NCI-H1436 (cell line): ENCODE data around the gene SCYGR4.

Experiments used
- DNase-seq: peaks from one replicate; lab custom pipeline; 2025; lab: John Stamatoyannopoulos, UW

Gene SCYGR4

GRCh38 chr2:227614246-227614645, 3.1 kb upstream of the SCYGR4 start:
- DNase-seq = no peak

- DNase-seq = no peak
Observed at GRCh38 chr2:227614740-227615139, 2.6 kb upstream of the SCYGR4 start, which contains the start of gene SCYGR3. Gene SCYGR3, minus strand, starts transcription at chr2:227614840. Its CDS starts 0 bp downstream, at chr2:227614840.

- no peak for DNase-seq
Observed at GRCh38 chr2:227615181-227615580, 2.1 kb upstream of the SCYGR4 start.

GRCh38 chr2:227615906-227616305, 1.4 kb upstream of the SCYGR4 start:
- no peak for DNase-seq

- DNase-seq = no peak
Observed at GRCh38 chr2:227616631-227617030, 667 bp upstream of the SCYGR4 start.

- DNase-seq = no peak
Observed at GRCh38 chr2:227623226-227623625, 5.9 kb downstream of the SCYGR4 start.

- no peak for DNase-seq
Observed at GRCh38 chr2:227625420-227625819, 8.1 kb downstream of the SCYGR4 start.

- no peak for DNase-seq
Observed at GRCh38 chr2:227626580-227627151, 9.4 kb downstream of the SCYGR4 start.

GRCh38 chr2:227627769-227628168, 10.5 kb downstream of the SCYGR4 start:
- no peak for DNase-seq

- DNase-seq = no peak
Observed at GRCh38 chr2:227629435-227629834, 12.1 kb downstream of the SCYGR4 start.

GRCh38 chr2:227630322-227630721, 13.0 kb downstream of the SCYGR4 start:
- no peak for DNase-seq

GRCh38 chr2:227632827-227633226, 15.5 kb downstream of the SCYGR4 start:
- no peak for DNase-seq

- no peak for DNase-seq
Observed at GRCh38 chr2:227634201-227634600, 16.9 kb downstream of the SCYGR4 start.

- no peak for DNase-seq
Observed at GRCh38 chr2:227642656-227643055, 25.4 kb downstream of the SCYGR4 start.

GRCh38 chr2:227643990-227644551, 26.8 kb downstream of the SCYGR4 start:
- DNase-seq = no peak

- DNase-seq = no peak
Observed at GRCh38 chr2:227653419-227653818, 36.1 kb downstream of the SCYGR4 start.

- no peak for DNase-seq
Observed at GRCh38 chr2:227654426-227654825, 37.1 kb downstream of the SCYGR4 start.

- DNase-seq = no peak
Observed at GRCh38 chr2:227655454-227655853, 38.2 kb downstream of the SCYGR4 start.

GRCh38 chr2:227657199-227657845, 40.0 kb downstream of the SCYGR4 start:
- no peak for DNase-seq

- no peak for DNase-seq
Observed at GRCh38 chr2:227661025-227661649, 43.8 kb downstream of the SCYGR4 start.

- no peak for DNase-seq
Observed at GRCh38 chr2:227661827-227662226, 44.5 kb downstream of the SCYGR4 start.

- DNase-seq = no peak
Observed at GRCh38 chr2:227665189-227665940, 48.1 kb downstream of the SCYGR4 start.
